Keratinocyte (primary cell): ENCODE results near the gene ALKBH5. TPM values are rescaled to one million over a fixed set of nuclear protein-coding genes. Genes with fewer than 3 reads are reported as not detected.

Experiments
- DNase-seq: peaks from one replicate; pipeline ENCODE4 v3.0.0-alpha.2; 2011; ENCODE audit warnings: low read depth, missing footprints, low spot score
- FAIRE-seq: peaks from 2 replicates; lab custom pipeline; 2011; peaks lifted over from hg19 to GRCh38; lab: Jason Lieb, UNC
- H2AFZ ChIP-seq: 2 replicates; pipeline ENCODE4 v1.6.0; 2012; ENCODE audit warnings: low read length, control low read depth, inconsistent platforms; ENCODE audit not compliant: control insufficient read depth
- H3K27ac ChIP-seq: 2 replicates; pipeline ENCODE4 v1.5.1; 2011; ENCODE audit warnings: low read length; ENCODE audit not compliant: control insufficient read depth, insufficient read depth
- H3K27me3 ChIP-seq: 3 replicates; pipeline ENCODE4 v1.6.0; 2011; ENCODE audit warnings: low read length; ENCODE audit not compliant: control insufficient read depth, insufficient read depth; ENCODE audit errors: extremely low read depth
- H3K36me3 ChIP-seq, 2 experiments: 2 replicates in 1 of 2; 3 replicates in 1 of 2; pipeline ENCODE4 v1.5.1; 2011; ENCODE audit warnings: low read length in 2 of 2, mild to moderate bottlenecking in 1 of 2; ENCODE audit not compliant: control insufficient read depth in 2 of 2, insufficient read depth in 2 of 2; ENCODE audit errors: extremely low read depth in 1 of 2
- H3K4me1 ChIP-seq: 3 replicates; pipeline ENCODE4 v1.5.1; 2011; ENCODE audit warnings: low read length; ENCODE audit not compliant: control insufficient read depth, insufficient read depth; ENCODE audit errors: extremely low read depth
- H3K4me2 ChIP-seq: 3 replicates; pipeline ENCODE4 v1.6.0; 2011; ENCODE audit warnings: low read depth, low read length; ENCODE audit not compliant: control insufficient read depth, insufficient read depth; ENCODE audit errors: extremely low read depth
- H3K4me3 ChIP-seq, 3 experiments: fragments of 200-600 bp in 1 of 3; sonication (generic) in 1 of 3; 2 replicates in 2 of 3; 3 replicates in 1 of 3; pipeline ENCODE4 v1.5.1; 2011 to 2016; ENCODE audit warnings: low read length in 3 of 3, mild to moderate bottlenecking in 3 of 3, control low read depth in 2 of 3, inconsistent platforms in 1 of 3, low read depth in 1 of 3, mixed read lengths in 1 of 3, mixed run types in 1 of 3, moderate library complexity in 1 of 3; ENCODE audit not compliant: control insufficient read depth in 2 of 3, insufficient read depth in 2 of 3; ENCODE audit errors: extremely low read depth in 1 of 3
- H3K79me2 ChIP-seq: 2 replicates; pipeline ENCODE4 v1.6.0; 2012; ENCODE audit warnings: low read length; ENCODE audit not compliant: control insufficient read depth, insufficient read depth
- H3K9ac ChIP-seq: 3 replicates; pipeline ENCODE4 v1.6.0; 2011; ENCODE audit warnings: low read length; ENCODE audit not compliant: control insufficient read depth, insufficient read depth; ENCODE audit errors: extremely low read depth
- H3K9me1 ChIP-seq: 3 replicates; pipeline ENCODE4 v1.6.0; 2011; ENCODE audit warnings: low read length; ENCODE audit not compliant: control insufficient read depth, insufficient read depth; ENCODE audit errors: extremely low read depth
- H3K9me3 ChIP-seq: 2 replicates; pipeline ENCODE4 v1.5.1; 2012; ENCODE audit warnings: low read depth, low read length; ENCODE audit not compliant: control insufficient read depth
- H4K20me1 ChIP-seq: 3 replicates; pipeline ENCODE4 v1.6.0; 2011; ENCODE audit warnings: low read length; ENCODE audit not compliant: control insufficient read depth, insufficient read depth; ENCODE audit errors: extremely low read depth
- CTCF ChIP-seq, 3 experiments: IDR thresholded peaks in 1 of 3; conservative IDR thresholded peaks in 1 of 3; optimal IDR thresholded peaks in 1 of 3; 2 replicates in 2 of 3; 3 replicates in 1 of 3; pipeline versions ENCODE3 to v1.5.1; 2011; ENCODE audit warnings: low read length in 3 of 3, mild to moderate bottlenecking in 3 of 3, moderate library complexity in 2 of 3, control low read depth in 1 of 3, inconsistent platforms in 1 of 3; ENCODE audit not compliant: insufficient read depth in 2 of 3; ENCODE audit errors: extremely low read depth in 1 of 3
- EZH2 ChIP-seq: IDR thresholded peaks from one replicate; pipeline ENCODE4 v1.6.1; 2012; ENCODE audit warnings: inconsistent platforms, mild to moderate bottlenecking, low read length, moderate library complexity
- dilution Hi-C: fragments of 300-500 bp; cut with MboI; formaldehyde crosslinking; loops from one replicate; pipeline ENCODE4 v1.7.0; 2020; ENCODE audit warnings: low sequenced_read_pairs; ENCODE audit not compliant: extremely low pct_ligation_motif_present
- polyA plus RNA-seq, 5 experiments: library from polyadenylated mRNA; depleted of rRNA in 3 of 5; stranded (reverse) in 3 of 5; stranded (forward) in 1 of 5; unstranded in 1 of 5; fragments of >200 nt; gene quantifications; 1 replicate in 1 of 5; 2 replicates in 3 of 5; 3 replicates in 1 of 5; pipeline versions ENCODE4 v1.2.1 to v1.2.3, GENCODE V29; 2011 to 2012; ENCODE audit warnings: missing spikeins in 2 of 5, low read depth in 1 of 5, low replicate concordance in 1 of 5

Gene ALKBH5
- polyA plus RNA-seq, 1 donor (not counting 4 experiments of a cell fraction or from before 2014, with no cell fraction given): 50.2 TPM

GRCh38 chr17:18234853-18235380, 51.3 kb downstream of the ALKBH5 start:
- H3K4me3 ChIP-seq: no peak overlapping the region
- H3K27me3 ChIP-seq: no peaks in the 10 kb centered on the region
- peak overlapping the region; percentile 66 for H3K9ac ChIP-seq
- no peak for DNase-seq
- no peaks in the 10 kb centered on the region for H4K20me1 ChIP-seq
- no peak for TF ChIP-seq EZH2
- TF ChIP-seq CTCF (optimal IDR thresholded peaks at IDR 0.05 in 1 of 3, IDR thresholded peaks at IDR 0.05 in 1 of 3, conservative IDR thresholded peaks at IDR 0.05 in 1 of 3; ENCODE audit: extremely low read depth in 1 of 3, insufficient read depth in 2 of 3, low read length in 3 of 3): no peak
- H3K4me1 ChIP-seq: peaks cover 17% of the 10 kb centered on the region
- no peaks in the 10 kb centered on the region for H3K9me1 ChIP-seq
- dilution Hi-C loops: no loop called here
- H3K27ac ChIP-seq: peak overlapping the region; percentile 78
- H3K79me2 ChIP-seq: peaks cover 5% of the 10 kb centered on the region
- FAIRE-seq: no peak
- H3K36me3 ChIP-seq: peaks cover 22 to 31% of the 10 kb centered on the region in 2 experiments
- H3K4me2 ChIP-seq: peak overlapping the region; percentile 62
- H3K9me3 ChIP-seq: no peaks in the 10 kb centered on the region
- no peak overlapping the region for H2AFZ ChIP-seq

GRCh38 chr17:18235743-18236256, 52.2 kb downstream of the ALKBH5 start:
- peak overlapping the region; percentile 78 for H3K27ac ChIP-seq
- no peaks in the 10 kb centered on the region for H4K20me1 ChIP-seq
- peak overlapping the region; percentile 72 for H2AFZ ChIP-seq
- H3K36me3 ChIP-seq: peaks cover 22 to 31% of the 10 kb centered on the region in 2 experiments
- peak; percentile 81 for FAIRE-seq
- H3K9ac ChIP-seq: peak overlapping the region; percentile 66
- dilution Hi-C loops: no loop called here
- H3K4me3 ChIP-seq: peak overlapping the region in 1 of 3 experiments; percentile 2
- no peaks in the 10 kb centered on the region for H3K27me3 ChIP-seq
- no peaks in the 10 kb centered on the region for H3K79me2 ChIP-seq
- H3K4me1 ChIP-seq: peaks cover 17% of the 10 kb centered on the region
- H3K9me3 ChIP-seq: no peaks in the 10 kb centered on the region
- peak overlapping the region; percentile 62 for H3K4me2 ChIP-seq
- no peaks in the 10 kb centered on the region for H3K9me1 ChIP-seq
- TF ChIP-seq EZH2 (no peak), CTCF (optimal IDR thresholded peaks at IDR 0.05 in 1 of 3, IDR thresholded peaks at IDR 0.05 in 1 of 3, conservative IDR thresholded peaks at IDR 0.05 in 1 of 3; ENCODE audit: extremely low read depth in 1 of 3, insufficient read depth in 2 of 3, low read length in 3 of 3) (no peak)
- DNase-seq: no peak
